Left colon (tissue), 2 donors: ENCODE data around the gene SLC45A1. TPM values are rescaled to one million over a fixed set of nuclear protein-coding genes. Genes with fewer than 3 reads are reported as not detected.

Experiments
- ATAC-seq: fragments of 200-7000 bp; cut with Tn5 transposase; one replicate; pipeline ENCODE4 v1.9.1; 2020; ENCODE audit warnings: mild to moderate bottlenecking, moderate library complexity
- DNase-seq, 2 donors: peaks; one replicate each; pipeline ENCODE4 v3.0.0-alpha.2; 2020
- intact Hi-C, 2 donors: fragments of 100-400 bp; cut with DNase I in 1 of 2; cut with micrococcal nuclease in 1 of 2; formaldehyde crosslinking; loops; one replicate each; pipeline versions ENCODE4 v1.11.2 to v1.14.0; 2022; cut with DNase I, micrococcal nuclease
- total RNA-seq, 2 donors: library from RNA; stranded (reverse); fragmentation: NEBNext Ultra II Directional; extraction: Animal tissue kit (Norgen Biotek cat#: 25700); gene quantifications; one replicate each; pipeline ENCODE4 v1.2.1, GENCODE V29; 2021
- donor health status: DM: no; HTN: no; CAD: no.
- donor health status: DM: yes; HTN: yes; CAD: no.

SLC45A1 gene
- total RNA-seq, 2 donors from 2014 or later: 0.70 to 0.73 TPM

DNA sequence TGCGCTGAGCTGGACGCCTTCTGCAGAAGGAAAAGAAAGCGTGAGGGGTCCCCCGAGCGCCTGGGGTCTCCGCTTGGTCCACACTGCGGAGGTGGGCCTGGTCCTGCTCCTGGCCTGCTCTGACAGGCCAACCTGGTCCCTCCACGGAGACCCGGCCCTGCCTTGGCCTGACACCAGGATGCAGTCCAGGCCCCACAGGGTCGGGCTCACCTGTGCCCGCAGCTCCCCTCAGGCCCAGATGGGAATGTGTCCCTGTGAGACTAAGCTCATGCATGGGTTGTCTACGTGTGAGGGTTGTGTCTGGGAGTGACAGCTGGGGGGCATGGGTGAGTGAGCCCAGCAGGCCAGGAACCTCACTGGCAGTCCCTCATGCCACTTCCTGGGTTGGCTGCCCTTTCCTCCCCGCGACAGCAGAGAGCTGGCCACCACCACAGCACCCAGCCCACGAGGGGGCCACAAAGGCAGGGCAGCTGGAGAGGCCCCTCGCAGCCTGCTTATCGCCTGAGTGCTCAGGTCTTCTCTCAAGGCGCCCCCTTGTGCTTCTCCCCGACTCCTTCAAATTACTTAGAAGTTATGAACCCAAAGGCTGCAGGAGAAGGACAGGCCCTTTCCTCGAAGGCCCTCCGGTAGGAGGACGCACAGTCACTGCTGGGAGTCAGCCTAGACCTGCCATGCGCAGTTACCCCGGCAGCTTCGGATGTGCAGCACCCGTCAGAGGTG lies 41.1 kb downstream of the SLC45A1 start:
- DNase-seq: no peak
- intact Hi-C loops: no loop called here
- no peak for ATAC-seq

DNA sequence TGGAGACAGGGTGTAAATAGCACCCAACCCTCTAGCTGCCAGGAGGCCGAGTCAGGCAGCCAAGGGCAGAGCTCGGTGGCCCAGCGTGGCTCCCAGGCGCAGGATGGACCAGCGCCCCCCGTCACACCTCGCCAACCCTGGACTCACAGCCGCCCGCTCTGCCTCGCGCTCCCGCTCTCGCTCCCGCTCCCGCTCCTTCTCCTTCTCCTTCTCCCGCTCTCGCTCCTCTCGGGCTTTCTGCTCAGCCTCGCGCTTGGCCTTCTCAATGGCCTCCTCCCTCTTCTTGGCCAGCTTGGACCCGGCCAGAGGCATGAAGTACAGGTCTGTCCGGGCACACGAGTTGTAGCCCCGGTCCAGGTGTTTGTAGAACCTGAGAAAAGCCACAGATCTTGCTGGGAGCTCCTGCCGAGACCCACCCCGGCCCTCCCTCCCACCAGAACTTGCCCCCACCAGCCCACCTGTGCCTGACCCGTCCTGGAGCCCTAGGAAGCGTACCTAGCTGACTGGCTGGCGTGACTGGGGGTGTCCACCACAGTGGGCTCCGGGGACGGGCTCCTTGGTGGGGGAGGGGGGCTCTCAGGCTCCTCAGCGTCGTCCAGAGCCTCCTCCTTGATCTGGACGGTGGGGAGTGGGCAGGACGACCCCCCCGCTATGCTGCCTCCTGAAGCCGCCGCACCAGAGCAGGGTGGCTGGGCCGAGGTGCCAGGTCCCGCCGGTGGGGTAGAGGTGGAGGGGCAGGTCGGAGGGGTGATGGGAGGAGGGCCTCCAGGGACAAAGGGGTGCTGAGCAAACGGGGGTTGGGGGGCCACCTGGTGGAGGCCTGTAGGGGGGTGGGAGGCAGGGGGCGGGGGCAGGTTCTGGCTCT lies 41.9 kb downstream of the SLC45A1 start:
- DNase-seq (no peak), ATAC-seq (no peak)
- intact Hi-C loops: no loop called here

DNA sequence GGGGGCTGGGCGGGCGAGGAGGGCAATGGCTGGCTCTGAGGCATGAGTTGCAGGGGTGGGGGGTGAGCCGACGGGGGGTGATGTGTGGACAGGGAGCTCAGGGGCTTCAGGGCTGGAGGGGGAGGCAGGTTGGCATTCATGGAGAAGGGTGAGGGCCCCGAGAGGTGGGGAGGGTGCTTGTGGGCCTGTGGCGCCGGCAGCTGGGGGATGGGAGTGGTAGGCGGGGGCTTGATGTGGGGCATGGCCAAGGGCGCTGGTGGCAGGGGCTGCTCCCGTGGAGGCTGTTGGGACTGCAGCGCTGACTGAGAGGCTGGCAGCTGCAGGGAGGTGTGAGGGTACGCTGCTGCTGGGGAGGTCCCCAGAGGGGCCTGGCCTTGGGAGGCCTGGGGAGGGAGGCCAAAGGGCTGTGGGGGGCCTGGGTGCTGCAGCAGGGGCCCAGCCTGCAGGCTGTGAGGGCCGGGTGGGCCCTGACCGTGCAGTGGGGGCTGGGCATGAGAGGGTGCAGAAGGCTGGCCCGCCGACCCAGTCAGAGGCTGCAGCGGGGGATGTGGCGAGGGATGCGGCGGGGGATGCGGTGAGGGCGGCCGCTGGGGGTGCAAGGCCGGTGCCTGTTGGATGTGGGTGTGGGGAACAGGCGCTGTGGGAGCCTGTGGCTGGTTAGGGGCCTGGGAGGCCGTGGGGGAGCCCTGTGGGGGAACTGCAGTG lies 42.7 kb downstream of the SLC45A1 start:
- ATAC-seq: no peak
- intact Hi-C loops: no loop called here
- peak in 1 of 2 donors; percentile 23 for DNase-seq

DNA sequence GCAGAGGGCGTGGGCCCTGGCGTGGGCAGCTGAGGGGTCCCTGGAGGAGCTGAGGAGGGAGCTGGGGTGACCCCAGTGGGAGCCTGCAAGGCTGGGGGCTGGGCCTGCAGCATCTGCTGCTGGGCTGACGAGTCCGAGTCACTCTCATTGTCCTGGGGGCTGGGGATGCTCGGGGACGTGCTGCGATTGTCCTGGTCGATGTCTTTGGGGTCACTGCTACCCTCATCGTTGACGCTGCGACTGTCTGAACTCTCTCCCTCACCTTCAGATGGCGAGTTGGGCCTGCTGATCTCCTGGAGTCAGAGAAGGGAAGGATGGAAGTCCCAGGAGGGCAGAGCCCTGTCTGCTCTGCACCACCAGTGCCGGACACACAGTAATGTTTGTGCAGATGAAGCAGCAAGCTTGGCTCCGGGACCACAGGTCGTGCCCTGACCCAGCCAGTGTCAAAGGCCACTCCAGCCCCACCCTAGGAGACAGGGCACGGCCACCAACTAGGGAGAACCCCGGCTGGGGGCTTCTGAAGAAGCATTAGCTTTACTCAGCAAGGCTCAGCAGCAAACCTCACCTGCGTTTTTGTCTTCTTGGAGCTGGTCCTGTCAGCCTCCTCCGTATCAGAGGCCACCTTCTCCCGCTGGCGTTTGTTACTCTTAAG lies 43.4 kb downstream of the SLC45A1 start:
- intact Hi-C loops: no loop called here
- no peak for DNase-seq
- ATAC-seq: no peak

DNA sequence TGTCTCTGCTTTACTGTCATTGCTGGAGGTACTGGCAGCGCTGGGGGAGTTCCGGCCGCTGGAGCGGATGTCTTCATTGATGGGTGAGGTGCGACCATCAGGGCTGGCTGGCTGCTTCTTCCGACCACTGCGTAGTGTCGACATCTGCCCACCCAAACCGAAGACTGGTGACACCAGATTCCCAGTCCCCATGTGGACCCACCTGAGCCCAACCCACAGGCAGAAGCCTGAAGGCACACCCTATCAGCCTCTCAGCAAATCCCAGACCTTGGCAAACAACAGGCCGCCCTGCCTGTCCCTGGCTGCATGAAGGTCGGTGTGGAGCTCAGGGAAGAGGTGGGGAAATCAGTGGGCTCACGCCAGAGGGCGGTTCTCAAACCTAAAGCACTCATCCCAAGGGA lies 44.8 kb downstream of the SLC45A1 start:
- DNase-seq (no peak), ATAC-seq (no peak)
- intact Hi-C loops: no loop called here

DNA sequence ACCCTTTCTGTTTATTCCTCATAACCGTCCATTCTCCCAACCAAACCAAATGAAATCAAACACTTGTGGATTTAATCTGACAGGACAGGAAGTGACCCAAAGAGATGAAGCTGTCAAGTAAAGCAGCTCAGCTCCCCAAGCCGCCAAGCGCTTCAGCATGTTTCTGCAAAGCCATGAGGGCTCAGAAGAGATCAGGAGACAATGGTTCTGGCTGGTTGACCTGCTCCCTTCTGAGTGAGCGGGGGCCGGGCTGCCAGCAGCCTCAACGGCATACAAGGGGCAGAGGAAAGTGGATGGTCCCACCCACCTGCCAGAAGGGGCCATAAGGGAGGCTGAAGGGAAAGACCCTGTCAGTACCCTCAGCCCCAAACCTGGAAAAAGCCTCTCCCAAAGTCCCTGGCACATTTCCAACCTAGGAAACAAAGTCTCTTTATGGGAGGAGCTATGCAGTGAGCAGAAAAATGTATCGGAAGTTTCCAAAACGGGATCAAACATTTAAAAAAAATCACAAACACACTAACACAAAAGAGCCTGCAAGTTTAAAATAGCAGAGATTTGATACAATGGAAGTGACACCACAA lies 45.4 kb downstream of the SLC45A1 start:
- intact Hi-C loops: no loop called here
- no peak for DNase-seq
- no peak for ATAC-seq

DNA sequence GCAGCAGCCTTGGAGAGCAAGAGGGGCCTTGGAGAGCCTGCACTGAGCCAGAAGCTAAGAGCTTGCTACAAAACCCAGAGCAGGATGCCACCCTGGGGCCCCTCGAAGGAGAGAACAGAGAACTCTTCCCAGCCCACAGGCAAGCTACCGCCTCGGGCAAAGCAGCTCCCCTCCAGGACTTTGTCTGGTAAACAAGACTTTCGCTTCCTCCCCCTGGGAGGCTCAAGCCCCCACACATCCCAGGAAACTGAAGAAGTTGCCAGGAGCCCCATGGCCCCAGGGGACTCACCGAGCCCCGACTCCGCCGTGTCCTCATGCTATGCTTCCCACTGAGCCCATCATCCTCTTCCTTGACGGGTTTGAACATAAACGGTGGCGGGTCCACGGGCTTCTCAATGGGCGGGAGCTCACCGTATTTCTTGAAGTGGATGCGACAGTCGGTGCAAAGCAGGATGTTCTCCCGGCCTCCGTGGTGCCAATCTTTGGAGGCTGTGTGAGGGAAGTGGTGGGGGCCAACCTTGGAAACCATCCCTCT lies 45.9 kb downstream of the SLC45A1 start:
- no peak for ATAC-seq
- no peak for DNase-seq
- intact Hi-C loops: no loop called here

DNA sequence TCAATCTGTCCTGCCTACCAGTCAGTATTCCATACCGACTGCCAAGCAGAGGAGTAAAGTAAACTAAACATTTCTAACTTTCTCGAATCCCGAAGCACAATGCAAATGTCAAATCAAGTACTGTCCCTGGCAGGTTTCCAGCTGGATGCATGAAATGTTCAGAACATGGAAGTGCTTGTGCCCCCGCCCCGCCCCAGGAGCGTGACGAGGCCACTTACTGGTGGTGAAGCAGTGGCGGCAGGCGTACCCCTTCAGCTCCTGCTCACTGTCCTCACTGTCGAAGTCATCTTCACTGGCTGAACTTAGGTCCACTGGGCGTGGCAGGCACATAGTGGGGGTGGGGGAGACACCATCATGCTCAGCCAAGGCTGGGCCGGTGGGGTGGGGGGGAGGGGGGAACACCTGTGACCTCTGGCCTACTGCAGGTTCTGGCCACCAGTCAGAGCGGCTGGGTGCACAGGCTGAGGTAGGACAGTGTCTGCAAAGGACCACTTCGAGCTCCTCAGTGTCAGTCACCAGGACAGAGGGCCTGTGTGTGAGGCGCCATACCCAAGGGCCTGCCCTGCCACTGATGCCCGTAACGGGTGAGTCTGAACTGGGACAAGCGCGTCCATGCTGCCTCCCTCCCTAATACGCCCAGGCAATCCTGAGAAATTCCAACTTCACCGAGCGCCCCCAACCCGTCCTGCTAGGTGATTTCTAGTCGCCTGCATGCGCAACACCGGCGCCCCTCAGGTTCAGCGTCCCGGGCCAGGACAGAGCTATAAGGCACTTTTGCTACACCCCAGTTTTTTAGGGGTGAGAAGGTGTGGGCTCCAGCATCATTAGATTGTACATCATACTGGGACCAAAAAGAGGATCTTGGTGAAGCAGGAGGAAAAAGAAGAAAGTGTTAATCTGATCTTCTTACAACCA lies 46.9 kb downstream of the SLC45A1 start:
- DNase-seq (peak; percentile 45 to 72), ATAC-seq (peak; percentile 23)
- intact Hi-C loops: no loop called here

DNA sequence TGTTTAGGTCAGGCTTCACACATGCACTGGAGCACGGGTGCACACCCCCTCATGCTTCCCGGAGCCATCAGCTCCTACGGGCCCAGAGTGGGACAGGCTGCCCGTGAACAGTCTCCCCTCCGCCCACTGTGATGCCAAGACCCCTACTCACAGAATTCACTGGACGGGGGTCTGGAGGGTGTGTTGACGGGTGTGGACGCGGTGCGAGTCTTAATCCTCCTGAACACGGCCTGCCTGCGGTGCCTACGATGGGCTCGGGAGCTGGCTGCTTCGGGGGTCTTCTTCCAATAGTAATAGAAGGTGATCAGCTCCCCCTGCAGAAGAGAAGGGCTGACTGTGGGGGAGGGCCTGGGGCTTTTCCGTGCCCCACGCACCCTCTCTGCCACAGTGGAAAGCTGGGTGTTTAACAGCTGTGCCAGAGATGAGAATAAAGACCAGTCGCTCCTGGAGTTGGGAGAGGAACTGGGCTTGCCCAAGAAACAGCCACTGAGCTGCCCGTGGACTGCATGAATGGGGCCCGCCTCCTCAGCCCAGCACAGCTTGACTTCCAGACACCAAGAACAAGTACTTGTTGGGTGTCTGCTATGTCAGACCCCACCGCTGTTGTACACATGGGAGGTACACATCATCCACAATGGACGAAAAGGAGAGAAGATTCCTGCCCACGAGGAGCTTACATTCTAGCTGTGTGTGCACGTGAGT lies 47.9 kb downstream of the SLC45A1 start:
- DNase-seq: no peak
- intact Hi-C loops: no loop called here
- no peak for ATAC-seq

DNA sequence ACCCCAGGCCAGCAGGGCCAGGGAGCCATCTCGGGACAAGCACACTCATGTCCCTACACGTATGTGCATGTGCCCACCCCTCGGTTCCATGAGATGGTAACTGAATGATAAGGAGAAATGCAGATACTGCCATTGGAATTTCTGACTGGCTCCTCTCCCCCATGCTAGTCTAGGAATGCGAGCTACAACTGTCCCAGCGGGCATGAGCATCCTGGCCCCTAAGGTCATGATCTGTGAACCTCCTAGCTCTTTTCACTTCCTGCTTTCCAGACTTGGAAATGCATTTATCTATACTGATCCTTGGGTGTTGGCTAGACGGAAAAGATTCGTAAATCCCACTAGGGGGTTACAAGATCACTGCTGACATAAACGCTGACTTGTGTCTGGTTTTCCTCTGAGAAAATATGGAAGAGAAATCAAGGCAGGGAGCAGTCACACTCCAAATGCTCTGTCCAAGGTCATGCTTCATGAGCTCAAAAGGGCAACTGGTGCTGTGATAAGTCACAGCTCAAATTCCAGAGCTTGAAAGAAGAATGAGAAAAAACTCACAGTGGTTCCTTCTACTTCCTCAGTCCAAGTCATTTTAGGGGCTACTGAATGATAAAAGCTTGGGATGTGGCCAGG lies 49.8 kb downstream of the SLC45A1 start:
- intact Hi-C loops: no loop called here
- ATAC-seq: no peak

DNA sequence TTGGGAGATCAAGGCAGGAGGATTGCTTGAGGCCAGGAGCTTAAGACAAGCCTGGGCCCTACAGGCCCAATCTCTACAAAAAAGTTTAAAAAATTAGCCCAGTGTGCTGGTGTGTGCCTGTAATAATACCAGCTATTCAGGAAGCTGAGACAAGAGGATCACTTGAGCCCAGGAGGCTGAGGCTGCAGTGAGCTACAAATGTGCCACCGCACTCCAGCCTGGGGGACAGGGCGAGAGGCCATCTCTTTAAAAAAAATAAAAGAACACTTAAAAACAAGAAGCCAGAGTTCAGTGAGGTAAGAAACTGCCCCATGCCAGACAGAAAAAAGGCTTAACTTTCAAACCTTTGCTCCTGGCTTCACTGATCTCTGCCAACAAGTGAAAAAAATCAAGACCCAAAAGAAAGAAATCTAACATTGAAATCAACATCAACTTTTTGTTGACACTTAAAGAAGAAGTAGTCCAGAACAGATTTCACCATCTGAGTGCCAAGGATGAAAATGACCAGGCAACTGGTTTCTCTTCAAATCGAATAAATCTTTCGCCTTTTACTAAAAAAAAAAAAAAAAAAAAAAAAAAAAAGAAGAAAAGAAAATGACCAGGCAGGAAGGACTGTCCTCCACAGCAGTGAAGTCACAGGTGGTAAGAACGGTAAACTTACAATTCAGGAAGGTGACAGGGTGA lies 51.2 kb downstream of the SLC45A1 start:
- ATAC-seq: no peak

More for the DNA sequence above, 49.8 kb downstream of the SLC45A1 start:
- DNase-seq: no peak

DNA sequence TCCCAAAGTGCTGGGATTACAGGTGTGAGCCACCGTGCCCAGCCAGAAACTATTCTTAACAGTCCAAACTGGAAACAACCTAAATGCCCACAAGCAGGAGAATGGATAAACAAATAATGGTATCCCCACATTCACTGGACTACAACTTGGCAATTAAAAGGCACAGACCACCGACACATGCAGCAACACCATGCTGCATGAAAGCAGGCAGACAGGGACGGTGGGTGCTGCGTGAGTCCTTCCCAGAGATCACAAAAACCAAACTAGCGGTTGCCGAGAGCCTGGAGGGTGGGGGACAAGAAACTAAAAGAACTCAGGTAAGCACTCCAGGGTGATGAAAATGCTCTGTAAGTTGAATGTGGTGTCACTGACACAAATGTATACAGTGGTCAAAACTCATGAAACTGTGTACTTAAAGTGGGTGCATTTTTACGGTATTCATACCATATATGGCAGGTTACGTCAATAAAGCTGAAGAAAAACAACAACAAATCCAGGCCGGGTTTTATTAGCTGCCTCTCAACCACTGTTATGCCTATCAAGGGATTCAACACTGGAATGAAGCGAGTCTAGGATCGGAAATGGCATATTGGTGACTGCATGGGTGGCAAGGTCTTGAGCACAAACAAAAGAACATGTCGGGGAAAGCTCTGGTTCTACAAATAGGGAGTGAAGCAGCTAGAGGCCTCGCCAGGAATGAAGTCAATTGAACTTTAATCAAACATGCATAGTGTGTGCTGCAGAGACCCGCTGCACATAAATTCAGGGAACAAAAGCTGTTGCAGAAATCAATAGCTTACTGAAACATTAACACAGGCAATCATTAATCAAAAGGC lies 52.4 kb downstream of the SLC45A1 start:
- ATAC-seq (no peak), DNase-seq (no peak)
- intact Hi-C loops: no loop called here

More for the DNA sequence above, 51.2 kb downstream of the SLC45A1 start:
- no peak for DNase-seq
- intact Hi-C loops: no loop called here

DNA sequence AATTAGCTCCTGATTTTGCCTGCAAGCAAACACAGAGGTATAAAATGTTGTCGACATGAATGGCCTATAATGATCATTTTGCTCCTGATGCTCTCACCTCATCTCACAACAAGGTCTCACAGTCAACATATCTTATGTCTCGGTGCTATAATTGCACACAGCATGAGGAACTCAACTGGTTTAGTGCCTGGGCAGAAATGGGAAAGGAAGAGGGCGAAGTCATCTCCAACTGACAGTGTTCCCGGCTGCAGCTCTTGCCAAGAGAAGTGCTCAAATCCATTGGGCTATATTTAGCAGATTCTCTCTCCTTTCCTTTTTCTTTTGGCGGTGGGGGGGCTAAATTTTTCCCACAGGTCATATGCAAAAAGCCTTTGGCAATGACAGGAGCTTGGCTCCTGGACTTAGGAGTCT lies 53.0 kb downstream of the SLC45A1 start:
- intact Hi-C loops: no loop called here
- DNase-seq: no peak
- ATAC-seq: no peak

DNA sequence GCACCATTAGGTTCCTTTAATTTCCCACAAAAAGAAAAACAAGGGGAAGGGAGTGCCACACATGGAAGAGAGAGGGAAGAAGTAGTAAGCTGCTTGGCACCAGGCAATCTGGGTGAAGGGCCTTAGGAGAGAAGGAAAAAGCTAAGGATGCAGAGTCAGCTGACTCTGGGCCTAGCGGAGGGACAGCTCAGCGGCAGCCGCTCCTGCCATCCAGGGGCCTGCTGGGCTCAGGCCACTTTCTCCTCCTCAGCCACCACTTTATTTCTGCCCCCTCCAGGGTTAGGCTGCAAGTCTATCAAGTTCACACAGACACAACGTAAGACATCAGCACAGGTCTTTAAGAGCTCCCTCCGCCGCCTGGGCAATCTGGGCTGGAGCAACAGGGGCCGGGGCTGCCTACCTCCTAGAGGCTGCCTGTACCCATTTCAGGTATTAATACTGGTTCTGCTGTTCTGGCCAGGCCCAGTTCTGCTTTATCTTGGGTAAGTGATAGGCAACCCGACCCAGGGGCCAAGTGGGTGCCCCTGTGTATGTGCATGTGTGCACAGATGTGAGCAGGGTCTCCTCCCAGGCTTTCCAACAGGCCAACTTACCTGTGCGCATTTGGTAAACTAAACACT lies 53.6 kb downstream of the SLC45A1 start:
- ATAC-seq (no peak), DNase-seq (no peak)
- intact Hi-C loops: no loop called here

DNA sequence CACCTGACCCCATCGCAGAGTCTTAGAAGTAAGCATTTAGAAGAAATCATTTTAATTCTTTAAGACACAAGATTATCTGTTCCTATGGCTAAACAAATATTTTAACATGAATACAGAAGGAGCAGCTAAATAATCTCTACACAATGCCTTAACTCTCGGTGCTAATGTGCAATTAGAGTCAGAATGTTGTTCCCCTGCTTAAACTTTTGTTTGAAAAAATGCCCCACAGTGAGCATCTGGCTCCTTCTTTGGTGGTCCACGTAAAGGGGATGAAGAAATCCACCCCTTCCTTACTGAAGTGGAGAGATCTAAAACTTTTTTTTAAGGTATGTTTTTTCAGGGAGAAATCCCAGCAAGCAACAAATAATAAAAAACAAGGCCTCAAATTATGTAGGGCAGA lies 55.2 kb downstream of the SLC45A1 start:
- no peak for DNase-seq
- intact Hi-C loops: no loop called here
- no peak for ATAC-seq
